Mesothelial cell of epicardium (in vitro differentiated cells): ENCODE results near the gene ATP2C2. TPM values are rescaled to one million over a fixed set of nuclear protein-coding genes. Genes with fewer than 3 reads are reported as not detected.

Source experiments
- DNase-seq, 2 experiments: peaks; one replicate each; pipeline ENCODE4 v3.0.0; 2021; ENCODE audit warnings: low spot score in 2 of 2; ENCODE audit not compliant: unreplicated experiment in 2 of 2
- H3K27ac Mint-ChIP-seq: 2 replicates; pipeline ENCODE4 v1.8.0; 2021; ENCODE audit warnings: mixed read lengths
- H3K27me3 Mint-ChIP-seq: 2 replicates; pipeline ENCODE4 v1.8.0; 2021; ENCODE audit warnings: low read depth, mixed read lengths
- H3K36me3 Mint-ChIP-seq: 2 replicates; pipeline ENCODE4 v1.8.0; 2021; ENCODE audit warnings: mixed read lengths
- H3K4me1 Mint-ChIP-seq: 2 replicates; pipeline ENCODE4 v1.8.0; 2021; ENCODE audit warnings: mixed read lengths
- H3K4me3 Mint-ChIP-seq: 2 replicates; pipeline ENCODE4 v1.8.0; 2021; ENCODE audit warnings: mild to moderate bottlenecking, moderate library complexity, mixed read lengths
- H3K9me3 Mint-ChIP-seq: 2 replicates; pipeline ENCODE4 v1.8.0; 2021; ENCODE audit warnings: mixed read lengths
- CTCF ChIP-seq: fragments of 200-600 bp; sonication (generic); IDR thresholded peaks from one replicate; pipeline ENCODE4 v1.5.0; 2021; ENCODE audit warnings: antibody characterized with exemption; ENCODE audit not compliant: unreplicated experiment
- total RNA-seq: library from RNA; stranded (reverse); gene quantifications from 3 replicates; pipeline ENCODE4 v1.2.1, GENCODE V29; 2021

ATP2C2 gene
- total RNA-seq, 1 donor from 2014 or later: 47.7 TPM

- Mint-ChIP-seq H3K27me3 (peaks cover 1% of the 10 kb centered on the region), H3K36me3 (no peaks in the 10 kb centered on the region), H3K4me1 (peaks cover 6% of the 10 kb centered on the region), H3K9me3 (no peaks in the 10 kb centered on the region), H3K4me3 (no peak overlapping the region), H3K27ac (no peak overlapping the region)
- TF ChIP-seq CTCF: no peak
- DNase-seq: no peak
Observed at GRCh38 chr16:84344781-84345180, 23.6 kb upstream of the ATP2C2 start.

GRCh38 chr16:84347161-84347560, 21.2 kb upstream of the ATP2C2 start:
- Mint-ChIP-seq H3K36me3 (no peaks in the 10 kb centered on the region), H3K27me3 (peaks cover 1% of the 10 kb centered on the region), H3K27ac (no peak overlapping the region), H3K4me1 (peaks cover 2% of the 10 kb centered on the region), H3K9me3 (no peaks in the 10 kb centered on the region), H3K4me3 (no peak overlapping the region)
- no peak for DNase-seq
- TF ChIP-seq CTCF: no peak

- H3K4me1 Mint-ChIP-seq: peaks cover 2% of the 10 kb centered on the region
- no peaks in the 10 kb centered on the region for H3K36me3 Mint-ChIP-seq
- no peak overlapping the region for H3K27ac Mint-ChIP-seq
- TF ChIP-seq CTCF: no peak
- H3K4me3 Mint-ChIP-seq: no peak overlapping the region
- DNase-seq: no peak
- H3K9me3 Mint-ChIP-seq: no peaks in the 10 kb centered on the region
- H3K27me3 Mint-ChIP-seq: peaks cover 1% of the 10 kb centered on the region
Observed at GRCh38 chr16:84348386-84348888, 19.9 kb upstream of the ATP2C2 start.

GRCh38 chr16:84349862-84350684, 18.3 kb upstream of the ATP2C2 start:
- no peak for TF ChIP-seq CTCF
- no peaks in the 10 kb centered on the region for H3K9me3 Mint-ChIP-seq
- peaks cover 2% of the 10 kb centered on the region for H3K4me1 Mint-ChIP-seq
- no peak overlapping the region for H3K4me3 Mint-ChIP-seq
- H3K36me3 Mint-ChIP-seq: no peaks in the 10 kb centered on the region
- H3K27me3 Mint-ChIP-seq: peaks cover 1% of the 10 kb centered on the region
- no peak for DNase-seq
- H3K27ac Mint-ChIP-seq: no peak overlapping the region

GRCh38 chr16:84350685-84351400, 17.5 kb upstream of the ATP2C2 start:
- H3K9me3 Mint-ChIP-seq: no peaks in the 10 kb centered on the region
- no peak for TF ChIP-seq CTCF
- peaks cover 2% of the 10 kb centered on the region for H3K4me1 Mint-ChIP-seq
- no peak overlapping the region for H3K4me3 Mint-ChIP-seq
- H3K27me3 Mint-ChIP-seq: peaks cover 1% of the 10 kb centered on the region
- no peak overlapping the region for H3K27ac Mint-ChIP-seq
- H3K36me3 Mint-ChIP-seq: no peaks in the 10 kb centered on the region
- DNase-seq: no peak
